CD4-positive, alpha-beta T cell treated with Interleukin-4 for 4 hours (primary cell): Measurements from ENCODE around the gene CTTN.

Source experiments
- DNase-seq: peaks from one replicate; pipeline ENCODE4 v3.0.0-alpha.2; 2020

CTTN gene

DNA sequence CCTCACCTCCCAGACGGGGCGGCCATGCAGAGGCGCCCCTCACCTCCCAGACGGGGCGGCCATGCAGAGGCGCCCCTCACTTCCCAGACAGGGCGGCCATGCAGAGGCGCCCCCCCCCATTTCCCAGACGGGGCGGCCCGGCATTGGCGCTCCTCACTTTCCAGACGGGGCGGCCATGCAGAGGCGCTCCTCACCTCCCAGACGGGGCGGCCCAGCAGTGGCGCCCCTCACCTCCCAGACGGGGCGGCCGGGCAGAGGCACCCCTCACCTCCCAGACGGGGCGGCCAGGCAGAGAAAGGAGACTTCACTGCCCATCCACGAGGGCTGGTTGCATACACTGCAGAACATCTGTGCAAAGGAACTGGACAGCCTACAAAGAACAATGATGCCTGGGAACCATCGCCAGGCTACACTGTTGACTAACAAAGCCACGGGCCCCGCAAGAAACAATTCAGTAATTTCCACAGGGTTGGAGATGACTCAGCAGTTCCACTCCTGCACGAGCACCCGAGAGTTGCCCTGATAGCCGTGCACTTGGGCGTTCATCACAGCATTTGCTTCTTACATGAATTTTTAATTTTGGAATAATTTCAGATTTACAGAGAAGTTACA, 58.7 kb downstream of the CTTN start:
- no peak for DNase-seq

GRCh38 chr11:70458736-70459135, 60.4 kb downstream of the CTTN start:
- no peak for DNase-seq

DNA sequence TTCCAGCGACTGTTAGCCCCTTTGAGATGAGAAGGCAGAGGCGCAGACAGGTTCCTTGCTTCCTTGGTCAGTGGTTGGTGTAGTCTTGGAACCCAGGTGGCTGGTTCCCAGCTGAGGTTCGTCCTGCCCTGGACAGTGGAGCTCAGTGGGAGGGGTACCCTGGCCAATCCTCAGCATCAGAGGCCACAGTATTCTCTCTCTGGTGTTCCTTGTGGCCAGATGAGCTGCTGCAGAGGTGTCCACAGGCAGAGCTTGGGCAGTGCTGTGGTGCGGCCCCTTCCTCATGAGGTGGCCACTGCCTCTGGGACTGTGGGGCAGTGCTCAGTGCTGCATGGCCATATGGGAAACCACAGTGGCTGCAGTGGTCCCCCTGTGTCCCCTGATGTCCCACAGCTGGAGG, 61.8 kb downstream of the CTTN start:
- DNase-seq: no peak

GRCh38 chr11:70460964-70461363, 62.6 kb downstream of the CTTN start:
- DNase-seq: no peak

GRCh38 chr11:70462818-70463477, 64.6 kb downstream of the CTTN start:
- no peak for DNase-seq

- no peak for DNase-seq
Measured at GRCh38 chr11:70463478-70464255, 65.3 kb downstream of the CTTN start.

- no peak for DNase-seq
Measured at GRCh38 chr11:70464509-70465361, 66.4 kb downstream of the CTTN start.

GRCh38 chr11:70466154-70466553, 67.8 kb downstream of the CTTN start:
- DNase-seq: no peak

DNA sequence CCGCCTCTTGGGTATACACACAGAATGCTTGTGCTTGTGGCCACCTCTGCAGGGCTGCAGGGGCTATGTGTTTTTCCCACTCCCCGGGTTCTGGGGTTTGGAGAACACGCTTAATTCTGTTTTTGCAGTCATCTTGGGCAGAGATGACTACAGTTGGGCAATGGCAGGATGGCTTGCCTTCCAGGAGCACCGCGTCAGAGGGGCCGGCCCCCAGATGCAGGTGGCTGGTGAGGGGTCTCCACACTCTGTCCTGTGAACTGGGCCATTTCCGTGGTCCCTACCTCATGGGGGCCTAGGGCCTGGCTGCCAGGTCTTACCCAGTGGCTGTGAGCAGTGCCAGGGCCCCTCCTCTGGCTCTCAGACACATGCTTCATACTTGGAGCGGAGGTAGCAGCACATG, 68.3 kb downstream of the CTTN start:
- no peak for DNase-seq

DNA sequence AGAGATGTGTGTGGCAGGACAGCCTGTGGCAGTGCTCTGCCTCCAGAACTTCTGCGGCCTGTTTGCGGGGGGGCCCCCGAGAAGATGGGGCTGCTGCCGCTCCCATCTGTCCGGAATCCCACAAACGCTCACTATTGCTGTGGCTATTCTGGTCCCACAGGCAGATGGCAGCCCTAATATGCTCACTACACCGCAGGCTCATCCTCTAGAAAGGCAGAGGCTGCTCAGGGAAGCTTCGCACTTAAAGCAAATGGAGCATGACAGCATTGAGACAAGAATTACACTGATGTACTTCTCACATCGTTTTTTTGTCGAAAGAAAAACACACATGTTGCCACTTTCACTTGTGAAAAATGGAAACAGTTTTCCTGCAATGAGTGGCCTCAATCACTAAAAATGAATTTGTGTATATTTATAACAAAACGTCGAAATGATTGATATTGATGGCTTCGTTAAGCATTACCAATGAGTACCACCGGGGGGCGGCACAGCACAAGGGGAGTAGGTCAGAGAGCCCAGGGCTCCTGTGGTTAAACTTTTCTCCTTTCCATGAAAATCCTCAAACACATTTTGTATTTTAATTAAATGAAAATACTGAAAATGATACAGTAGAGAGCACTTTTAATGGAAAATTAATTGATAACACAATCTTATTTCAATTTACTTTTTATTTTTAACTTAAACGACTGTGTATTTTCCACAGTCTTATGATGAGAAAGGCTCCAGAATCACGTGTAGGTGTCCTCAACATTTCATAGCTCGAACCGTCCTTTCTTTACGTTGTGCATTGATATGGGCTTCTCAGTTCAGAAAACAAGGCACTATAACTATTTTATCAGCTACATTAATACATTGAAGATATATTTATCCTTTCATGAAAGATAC, 69.1 kb downstream of the CTTN start:
- DNase-seq: no peak

DNA sequence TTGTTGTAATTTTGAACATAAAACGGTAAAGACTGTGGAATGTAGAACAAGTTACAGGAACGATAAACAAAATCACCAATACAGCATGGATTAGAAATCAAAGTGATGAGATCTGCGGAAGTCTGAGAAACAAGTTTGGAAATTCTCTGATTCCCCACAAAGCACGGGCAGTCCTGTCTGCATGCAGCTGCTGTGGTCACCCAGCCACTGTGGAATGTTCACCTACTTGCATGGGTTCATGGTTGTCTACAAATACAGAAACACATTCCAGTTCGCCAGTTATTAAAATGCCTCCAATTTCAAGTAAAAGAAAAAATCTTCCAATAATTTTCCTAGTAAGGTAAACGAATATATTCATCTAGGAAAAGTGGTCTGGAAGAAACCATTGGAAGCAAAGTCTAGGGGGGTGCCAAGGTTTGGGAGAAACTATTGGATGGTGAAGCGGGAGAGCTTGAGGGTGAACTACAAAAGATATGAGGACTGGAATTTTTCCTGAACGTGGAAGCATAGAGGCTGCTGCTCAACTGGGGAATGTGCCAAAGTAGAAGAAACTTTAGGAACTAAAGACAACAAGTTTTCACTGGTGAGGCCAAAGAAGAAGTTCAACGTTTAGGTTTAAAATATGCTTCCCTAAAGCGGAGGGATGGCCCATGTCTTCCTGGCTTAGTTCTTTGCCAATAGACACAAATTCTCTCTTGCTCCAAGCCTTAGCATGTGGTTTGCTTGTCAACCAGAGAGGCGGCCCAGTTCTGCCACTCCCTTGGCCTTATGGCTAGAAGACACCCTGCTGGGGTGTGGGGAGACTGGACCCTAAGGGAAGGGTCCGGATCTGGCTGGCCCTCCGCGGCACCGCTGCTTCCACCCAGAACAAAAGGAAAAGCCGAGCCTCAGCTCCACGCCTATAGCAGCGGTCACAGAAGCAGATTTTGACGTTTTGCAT, 70.2 kb downstream of the CTTN start:
- no peak for DNase-seq

- no peak for DNase-seq
Measured at GRCh38 chr11:70470127-70470526, 71.8 kb downstream of the CTTN start.

DNA sequence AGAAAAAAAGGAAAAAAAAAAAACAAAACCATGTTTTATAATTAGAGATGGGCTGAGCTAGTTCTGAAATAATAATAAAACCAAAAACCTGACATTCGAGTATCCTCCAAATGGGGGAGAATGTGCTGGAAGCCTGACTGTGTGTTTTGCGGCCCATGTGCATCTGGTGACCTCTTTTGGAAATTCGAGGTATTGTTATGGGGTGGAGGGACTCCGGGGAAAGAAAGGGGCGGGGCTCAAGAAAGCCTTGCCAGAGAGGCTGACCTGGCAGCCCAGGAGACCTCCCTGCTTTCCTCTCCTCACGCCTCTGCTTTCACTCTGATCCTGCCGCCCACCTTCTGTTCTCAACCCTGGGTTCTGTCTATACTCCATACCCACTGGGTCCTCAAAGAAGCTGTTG, 72.9 kb downstream of the CTTN start:
- peak; percentile 3 for DNase-seq

DNA sequence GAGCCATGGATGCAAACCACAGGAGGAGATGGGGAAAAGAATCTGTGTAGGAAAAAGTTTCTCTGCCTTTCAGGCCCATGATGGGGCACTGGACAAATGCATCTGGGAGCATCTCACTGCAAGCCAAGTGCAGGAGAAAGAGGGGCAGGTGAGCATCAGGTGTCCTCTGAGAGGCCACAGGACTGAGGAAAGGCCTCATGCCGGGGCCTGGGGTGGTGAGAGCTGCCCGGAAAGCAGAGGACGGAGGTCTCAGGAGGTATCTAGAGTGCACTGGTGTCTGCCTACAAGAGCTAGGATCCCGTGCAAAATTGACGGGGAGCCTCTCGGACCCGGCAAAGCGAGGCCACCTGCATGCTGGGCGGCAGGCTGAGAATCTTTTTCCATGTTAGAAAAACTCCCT, 73.9 kb downstream of the CTTN start:
- no peak for DNase-seq

GRCh38 chr11:70473186-70473872, 75.0 kb downstream of the CTTN start:
- DNase-seq: no peak

DNA sequence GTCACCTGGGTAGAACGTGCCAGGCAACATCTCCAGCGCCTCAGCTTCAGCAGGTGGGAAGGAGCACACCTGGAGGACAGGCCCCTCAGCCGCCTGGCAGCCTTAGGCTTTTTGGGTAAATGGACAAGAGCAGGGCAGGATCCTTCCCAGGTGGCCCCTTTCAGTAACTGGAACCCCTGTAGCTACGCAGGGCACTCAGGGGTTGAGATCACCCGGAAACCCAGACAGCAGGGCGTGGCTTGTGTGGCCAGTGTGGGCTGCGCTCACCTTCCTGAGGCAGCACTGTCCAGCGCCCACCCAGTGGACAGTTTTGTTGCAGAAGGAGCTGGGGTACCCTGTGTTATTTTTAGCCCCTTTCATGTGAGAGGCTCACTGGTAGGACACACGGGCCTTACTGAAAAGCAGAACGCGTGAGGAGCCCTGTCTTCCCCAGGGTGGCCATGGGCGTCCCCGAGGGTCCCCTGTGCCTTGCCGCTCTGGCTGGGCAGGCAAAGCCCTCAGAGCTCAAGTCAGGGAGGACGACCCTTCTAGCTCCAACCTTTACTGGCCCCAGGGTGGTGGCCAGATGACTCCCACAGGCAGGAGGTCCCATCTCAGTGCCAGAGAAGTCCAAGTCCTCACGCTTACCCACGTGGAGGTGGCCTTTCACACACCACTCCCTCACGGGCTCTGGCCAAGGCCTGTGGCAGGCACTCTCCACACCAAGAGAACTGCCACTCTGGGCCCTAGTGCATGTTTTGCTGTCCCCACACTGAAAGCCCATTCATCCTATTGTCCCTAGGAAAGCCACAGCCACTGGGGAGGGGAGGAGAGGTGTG, 75.8 kb downstream of the CTTN start:
- DNase-seq: no peak

DNA sequence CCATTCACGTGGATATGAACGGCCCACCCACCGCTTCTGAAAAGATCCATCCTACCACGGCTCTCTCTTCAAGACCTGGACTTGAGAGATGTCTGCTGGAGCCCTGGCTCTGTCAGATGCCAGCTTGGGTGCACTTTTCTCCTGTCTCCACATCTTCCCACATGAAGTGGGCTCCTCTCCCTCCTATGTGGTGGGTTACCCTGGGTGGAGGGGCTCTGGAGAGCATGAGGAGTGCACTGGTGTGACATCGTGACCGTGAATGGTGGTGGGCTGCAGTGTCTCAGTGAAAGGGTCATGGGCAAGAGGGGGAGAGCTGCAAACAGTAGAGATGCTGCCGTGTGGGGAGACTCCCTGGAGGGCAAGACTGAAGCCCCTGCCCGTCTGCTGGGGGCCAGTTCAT, 76.4 kb downstream of the CTTN start:
- no peak for DNase-seq

DNA sequence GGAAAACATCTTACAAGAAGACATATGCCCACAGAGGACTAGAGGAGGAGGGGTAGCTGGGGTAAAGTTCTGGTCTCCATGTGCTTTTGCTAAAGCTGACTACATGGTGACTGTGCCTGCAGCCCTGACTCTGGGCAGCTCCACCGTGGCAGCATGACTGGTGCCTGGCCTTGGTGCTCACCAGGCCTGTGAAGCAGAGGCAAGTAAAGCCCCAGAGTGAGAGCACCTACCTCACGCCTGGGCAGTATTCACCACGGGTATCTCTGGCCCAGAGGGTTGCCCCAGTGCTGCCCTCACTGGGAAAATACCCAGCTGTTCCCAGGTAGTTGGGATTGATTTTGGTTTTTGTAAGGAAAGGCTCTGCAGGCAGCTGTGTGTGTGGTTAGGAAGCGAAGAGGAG, 78.3 kb downstream of the CTTN start:
- DNase-seq: no peak

- DNase-seq: no peak
Measured at GRCh38 chr11:70477176-70477575, 78.8 kb downstream of the CTTN start.

- DNase-seq: no peak
Measured at GRCh38 chr11:70477609-70478008, 79.3 kb downstream of the CTTN start.
